T-cell (primary cell): ENCODE measurements around the gene NEGR1. TPM values are rescaled to one million over a fixed set of nuclear protein-coding genes. Genes with fewer than 3 reads are reported as not detected.

Experiments
- ATAC-seq, 4 experiments: fragments of 200-7000 bp in 3 of 4; fragments of 150-1000 bp in 1 of 4; cut with Tn5 transposase; replicated peaks in 1 of 4; 1 replicate in 3 of 4; 2 replicates in 1 of 4; pipeline ENCODE4 v1.10.0; 2021; ENCODE audit warnings: moderate library complexity in 3 of 4, mild to moderate bottlenecking in 2 of 4, moderate number of reproducible peaks in 1 of 4
- CTCF ChIA-PET, 2 donors: fragments of 300-600 bp; sonication (Branson Sonifier 250); formaldehyde crosslinking; loops; one replicate each; lab custom pipeline; 2022; ENCODE audit warnings: antibody characterized with exemption in 2 of 2; lab: Charles Lee
- POLR2A ChIA-PET, 2 donors: fragments of 300-600 bp; sonication (Branson Sonifier 250); formaldehyde crosslinking; loops; one replicate each; lab custom pipeline; 2022; ENCODE audit warnings: antibody characterized with exemption in 2 of 2; lab: Charles Lee
- DNase-seq, 35 experiments: peaks; one replicate each; pipeline versions ENCODE4 v3.0.0 to v3.0.0-alpha.2; 2013 to 2023
- H3K27ac ChIP-seq: one replicate; pipeline ENCODE4 v1.5.1; 2013; ENCODE audit warnings: low read length
- H3K27me3 ChIP-seq, 2 experiments: replicated peaks in 1 of 2; 1 replicate in 1 of 2; 2 replicates in 1 of 2; pipeline versions ENCODE4 v1.6.1 to v1.7.0; 2013; ENCODE audit warnings: low read length in 1 of 2, mixed read lengths in 1 of 2; ENCODE audit not compliant: control insufficient read depth in 2 of 2, insufficient read depth in 2 of 2; ENCODE audit errors: extremely low read depth in 1 of 2
- H3K36me3 ChIP-seq, 2 donors: 1 replicate in 1 of 2; 2 replicates in 1 of 2; pipeline versions ENCODE4 v1.6.1 to v1.7.0; 2013; ENCODE audit warnings: low read length in 1 of 2; ENCODE audit not compliant: control insufficient read depth in 2 of 2, insufficient read depth in 1 of 2; ENCODE audit errors: extremely low read depth in 1 of 2
- H3K4me1 ChIP-seq, 2 experiments: 1 replicate in 1 of 2; 2 replicates in 1 of 2; pipeline versions ENCODE4 v1.6.1 to v1.7.0; 2013; ENCODE audit warnings: low read length in 2 of 2, mixed read lengths in 1 of 2; ENCODE audit not compliant: insufficient read depth in 2 of 2, control insufficient read depth in 1 of 2; ENCODE audit errors: extremely low read depth in 1 of 2
- H3K4me3 ChIP-seq, 2 donors: 1 replicate in 1 of 2; 2 replicates in 1 of 2; pipeline versions ENCODE4 v1.5.1 to v1.7.0; 2013; ENCODE audit warnings: mild to moderate bottlenecking in 2 of 2, low read length in 1 of 2, moderate library complexity in 1 of 2; ENCODE audit not compliant: control insufficient read depth in 1 of 2; ENCODE audit errors: extremely low read depth in 1 of 2
- H3K9me3 ChIP-seq: 2 replicates; pipeline ENCODE4 v1.7.0; 2013
- H3K27ac Mint-ChIP-seq, 2 donors: one replicate each; pipeline ENCODE4 v1.8.0; 2020 to 2021; ENCODE audit warnings: mild to moderate bottlenecking in 2 of 2, mixed read lengths in 2 of 2
- H3K27me3 Mint-ChIP-seq, 2 donors: one replicate each; pipeline ENCODE4 v1.8.0; 2021 to 2022; ENCODE audit warnings: mixed read lengths in 2 of 2
- H3K36me3 Mint-ChIP-seq: one replicate; pipeline ENCODE4 v1.8.0; 2021; ENCODE audit warnings: mixed read lengths
- H3K4me1 Mint-ChIP-seq, 3 donors: one replicate each; pipeline ENCODE4 v1.8.0; 2020 to 2022; ENCODE audit warnings: mixed read lengths in 3 of 3, mild to moderate bottlenecking in 1 of 3
- H3K4me3 Mint-ChIP-seq, 3 donors: one replicate each; pipeline ENCODE4 v1.8.0; 2020 to 2022; ENCODE audit warnings: mild to moderate bottlenecking in 3 of 3, mixed read lengths in 3 of 3, moderate library complexity in 3 of 3
- H3K9me3 Mint-ChIP-seq, 3 donors: one replicate each; pipeline ENCODE4 v1.8.0; 2020 to 2022; ENCODE audit warnings: mixed read lengths in 3 of 3
- WGBS: methylation state at CpG from one replicate; pipeline ENCODE4 v1.1.5; 2013; ENCODE audit warnings: missing lambda C conversion rate; ENCODE audit not compliant: insufficient coverage; 5-methylcytosine and 5-hydroxymethylcytosine counted together
- total RNA-seq, 35 experiments: library from RNA in 6 of 35; stranded (reverse) in 6 of 35; fragments of 120-200 nt in 1 of 35; gene quantifications; one replicate each; pipeline versions ENCODE4 v1.2.1 to v1.2.4 and lab custom pipeline; 2013 to 2026

Gene NEGR1
- total RNA-seq, 5 donors from 2014 or later (not counting 1 experiment from before 2014, with no cell fraction given): 0.05 to 0.26 (median 0.14) TPM; not detected in 1

GRCh38 chr1:71372496-71372895, 909.8 kb downstream of the NEGR1 start:
- Mint-ChIP-seq H3K9me3 (peaks cover 6 to 12% (median 7%) of the 10 kb centered on the region in 3 donors), H3K27me3 (no peaks in the 10 kb centered on the region), H3K27ac (no peak overlapping the region), H3K4me1 (no peaks in the 10 kb centered on the region), H3K36me3 (no peaks in the 10 kb centered on the region), H3K4me3 (no peak overlapping the region)
- no peak overlapping the region for H3K4me3 ChIP-seq
- no peaks in the 10 kb centered on the region for H3K27me3 ChIP-seq
- DNase-seq: no peak
- H3K27ac ChIP-seq: no peak overlapping the region
- ChIA-PET POLR2A (no interaction called here), CTCF (no interaction called here)
- ATAC-seq: no peak
- no CpG with 5 or more reads among the region's 2 CpGs for WGBS
- H3K36me3 ChIP-seq: no peaks in the 10 kb centered on the region
- no peaks in the 10 kb centered on the region for H3K4me1 ChIP-seq
- no peaks in the 10 kb centered on the region for H3K9me3 ChIP-seq

- Mint-ChIP-seq H3K9me3 (peaks cover 0 to 5% (median 0%) of the 10 kb centered on the region in 3 donors), H3K27me3 (no peaks in the 10 kb centered on the region), H3K4me3 (no peak overlapping the region), H3K27ac (no peak overlapping the region), H3K36me3 (no peaks in the 10 kb centered on the region), H3K4me1 (no peaks in the 10 kb centered on the region)
- Histone ChIP-seq H3K27ac (no peak overlapping the region), H3K9me3 (no peaks in the 10 kb centered on the region), H3K27me3 (no peaks in the 10 kb centered on the region), H3K4me3 (no peak overlapping the region), H3K4me1 (no peaks in the 10 kb centered on the region), H3K36me3 (no peaks in the 10 kb centered on the region)
- POLR2A ChIA-PET: no interaction called here
- ATAC-seq: no peak
- DNase-seq: no peak
- CTCF ChIA-PET: no interaction called here
- WGBS: no CpG with 5 or more reads among the region's 1 CpG
Measured at GRCh38 chr1:71371581-71371980, 910.8 kb downstream of the NEGR1 start.

- no peaks in the 10 kb centered on the region for H3K27me3 Mint-ChIP-seq
- no peaks in the 10 kb centered on the region for H3K9me3 ChIP-seq
- no peaks in the 10 kb centered on the region for H3K4me1 ChIP-seq
- no peak overlapping the region for H3K4me3 Mint-ChIP-seq
- H3K9me3 Mint-ChIP-seq: peaks cover 4 to 19% (median 10%) of the 10 kb centered on the region in 3 donors
- H3K27me3 ChIP-seq: no peaks in the 10 kb centered on the region
- POLR2A ChIA-PET: interaction anchor here in 1 of 2 donors (0.6 kb wide), 1 partner anchor 1757 kb away, joined by 3 read pairs; no protein-coding TSS in a partner anchor
- no peak overlapping the region for H3K4me3 ChIP-seq
- no peaks in the 10 kb centered on the region for H3K36me3 Mint-ChIP-seq
- H3K27ac ChIP-seq: no peak overlapping the region
- DNase-seq: no peak
- WGBS: no CpG with 5 or more reads among the region's 2 CpGs
- CTCF ChIA-PET: no interaction called here
- H3K36me3 ChIP-seq: no peaks in the 10 kb centered on the region
- H3K27ac Mint-ChIP-seq: no peak overlapping the region
- no peaks in the 10 kb centered on the region for H3K4me1 Mint-ChIP-seq
- ATAC-seq: no peak
Measured at GRCh38 chr1:71364236-71364635, 918.1 kb downstream of the NEGR1 start.

GRCh38 chr1:71362691-71363090, 919.6 kb downstream of the NEGR1 start:
- Histone ChIP-seq H3K27me3 (no peaks in the 10 kb centered on the region), H3K36me3 (no peaks in the 10 kb centered on the region), H3K4me1 (no peaks in the 10 kb centered on the region), H3K27ac (no peak overlapping the region), H3K4me3 (no peak overlapping the region), H3K9me3 (no peaks in the 10 kb centered on the region)
- ChIA-PET CTCF (no interaction called here), POLR2A (no interaction called here)
- no peak for ATAC-seq
- WGBS: no CpG with 5 or more reads among the region's 2 CpGs
- peaks cover 5 to 21% (median 10%) of the 10 kb centered on the region in 3 donors for H3K9me3 Mint-ChIP-seq
- no peak for DNase-seq
- no peak overlapping the region for H3K27ac Mint-ChIP-seq
- H3K36me3 Mint-ChIP-seq: no peaks in the 10 kb centered on the region
- no peaks in the 10 kb centered on the region for H3K4me1 Mint-ChIP-seq
- no peak overlapping the region for H3K4me3 Mint-ChIP-seq
- no peaks in the 10 kb centered on the region for H3K27me3 Mint-ChIP-seq

- no peaks in the 10 kb centered on the region for H3K9me3 ChIP-seq
- Mint-ChIP-seq H3K27ac (no peak overlapping the region), H3K36me3 (no peaks in the 10 kb centered on the region)
Measured at GRCh38 chr1:71362076-71362475, 920.3 kb downstream of the NEGR1 start.

GRCh38 chr1:71357708-71358107, 924.6 kb downstream of the NEGR1 start:
- Mint-ChIP-seq H3K36me3 (no peaks in the 10 kb centered on the region), H3K27ac (no peak overlapping the region), H3K9me3 (peaks cover 19 to 37% (median 31%) of the 10 kb centered on the region in 3 donors), H3K4me1 (no peaks in the 10 kb centered on the region), H3K27me3 (no peaks in the 10 kb centered on the region), H3K4me3 (no peak overlapping the region)
- ATAC-seq (no peak), DNase-seq (no peak)
- H3K4me3 ChIP-seq: no peak overlapping the region
- WGBS: 99% methylated on average over 7 of the region's 9 CpGs
- ChIA-PET CTCF (no interaction called here), POLR2A (no interaction called here)
- H3K27me3 ChIP-seq: no peaks in the 10 kb centered on the region
- H3K4me1 ChIP-seq: no peaks in the 10 kb centered on the region
- H3K27ac ChIP-seq: no peak overlapping the region
- H3K9me3 ChIP-seq: no peaks in the 10 kb centered on the region
- H3K36me3 ChIP-seq: no peaks in the 10 kb centered on the region

More at GRCh38 chr1:71362076-71362475, 920.3 kb downstream of the NEGR1 start:
- ChIA-PET POLR2A (no interaction called here), CTCF (no interaction called here)
- H3K36me3 ChIP-seq: no peaks in the 10 kb centered on the region
- ATAC-seq: no peak
- no peak for DNase-seq
- Mint-ChIP-seq H3K4me3 (no peak overlapping the region), H3K27me3 (no peaks in the 10 kb centered on the region), H3K4me1 (no peaks in the 10 kb centered on the region), H3K9me3 (peaks cover 7 to 22% (median 10%) of the 10 kb centered on the region in 3 donors)
- no peaks in the 10 kb centered on the region for H3K4me1 ChIP-seq
- H3K4me3 ChIP-seq: no peak overlapping the region
- no CpG with 5 or more reads among the region's 2 CpGs for WGBS
- H3K27me3 ChIP-seq: no peaks in the 10 kb centered on the region
- H3K27ac ChIP-seq: no peak overlapping the region

- ChIA-PET CTCF (no interaction called here), POLR2A (no interaction called here)
- H3K36me3 ChIP-seq: no peaks in the 10 kb centered on the region
- no peaks in the 10 kb centered on the region for H3K27me3 ChIP-seq
- Mint-ChIP-seq H3K27me3 (no peaks in the 10 kb centered on the region), H3K27ac (no peak overlapping the region), H3K36me3 (no peaks in the 10 kb centered on the region), H3K4me3 (no peak overlapping the region), H3K4me1 (no peaks in the 10 kb centered on the region), H3K9me3 (peaks cover 7 to 21% (median 14%) of the 10 kb centered on the region in 3 donors)
- H3K4me1 ChIP-seq: no peaks in the 10 kb centered on the region
- DNase-seq (no peak), ATAC-seq (no peak)
- no peak overlapping the region for H3K4me3 ChIP-seq
- no peak overlapping the region for H3K27ac ChIP-seq
- H3K9me3 ChIP-seq: no peaks in the 10 kb centered on the region
- WGBS: no CpG with 5 or more reads among the region's 1 CpG
Measured at GRCh38 chr1:71351438-71351837, 930.9 kb downstream of the NEGR1 start.
